ENCODE results near the gene HIPK2.

The HIPK2 gene

GRCh38 chr7:139574618-139575337 is 203.0 kb downstream of the HIPK2 start:
- no peak for DNase-seq (ENCODE audit: extremely low read depth in 1 of 2, low read depth in 1 of 2)

GRCh38 chr7:139573871-139574270 is 203.9 kb downstream of the HIPK2 start:
- DNase-seq (ENCODE audit: extremely low read depth in 1 of 2, low read depth in 1 of 2), result no peak

DNA sequence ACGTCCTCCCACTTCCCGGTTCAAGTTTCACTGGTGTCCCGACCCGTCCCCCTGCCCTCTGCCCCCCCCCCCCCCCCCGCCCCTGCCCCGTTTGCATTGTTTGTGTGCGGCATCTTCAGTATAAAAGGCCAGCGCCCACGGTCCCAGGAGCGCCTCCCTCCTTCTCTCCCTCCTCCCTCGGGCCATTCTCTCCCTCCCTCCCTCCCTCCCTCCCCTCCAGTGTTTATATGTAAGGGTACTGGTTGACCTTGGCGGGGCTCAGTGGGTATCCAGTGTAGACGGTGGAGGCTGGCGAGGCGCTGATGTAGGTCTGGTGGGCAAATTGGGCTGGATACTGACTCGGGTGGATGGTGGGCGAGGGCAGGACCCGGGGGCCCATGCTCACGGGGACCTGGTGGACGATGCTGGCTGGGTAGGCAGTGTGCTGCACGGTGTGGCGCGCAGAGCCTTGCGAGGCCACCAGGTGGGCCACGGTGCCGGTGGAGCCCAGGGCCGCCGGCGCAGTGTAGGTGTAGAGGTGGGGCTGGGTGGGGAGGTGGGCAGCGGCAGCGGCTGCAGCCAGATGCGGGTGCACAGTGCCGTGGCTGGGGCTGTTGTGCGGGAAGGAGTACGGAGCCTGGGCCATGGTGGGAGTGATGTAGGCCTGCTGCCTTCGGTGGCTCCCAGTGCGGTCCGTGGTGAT is 205.0 kb downstream of the HIPK2 start:
- no peak for DNase-seq (ENCODE audit: extremely low read depth in 1 of 2, low read depth in 1 of 2)

DNA sequence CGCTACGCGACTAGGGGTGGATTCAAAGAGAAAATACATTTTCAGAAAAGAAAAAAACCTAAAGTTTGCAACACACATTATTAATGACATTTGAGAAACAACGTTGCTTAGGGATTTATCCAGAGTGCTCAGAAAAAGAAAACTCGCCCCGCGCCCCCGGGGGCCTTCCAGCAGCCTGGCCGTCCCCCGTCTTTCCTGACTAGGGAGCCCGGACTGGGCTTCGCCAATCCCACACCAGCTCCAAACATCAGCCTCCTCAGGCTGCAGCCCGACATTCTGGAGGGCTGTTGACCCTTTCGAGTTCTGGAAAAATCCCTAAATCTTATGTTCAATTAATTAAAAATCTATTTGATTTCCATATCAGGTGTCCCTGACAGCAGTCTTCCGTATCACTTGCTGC is 205.7 kb downstream of the HIPK2 start:
- no peak for DNase-seq (ENCODE audit: extremely low read depth in 1 of 2, low read depth in 1 of 2)

- DNase-seq (ENCODE audit: extremely low read depth in 1 of 2, low read depth in 1 of 2), result no peak
Observed at GRCh38 chr7:139571651-139572050, 206.1 kb downstream of the HIPK2 start.

DNA sequence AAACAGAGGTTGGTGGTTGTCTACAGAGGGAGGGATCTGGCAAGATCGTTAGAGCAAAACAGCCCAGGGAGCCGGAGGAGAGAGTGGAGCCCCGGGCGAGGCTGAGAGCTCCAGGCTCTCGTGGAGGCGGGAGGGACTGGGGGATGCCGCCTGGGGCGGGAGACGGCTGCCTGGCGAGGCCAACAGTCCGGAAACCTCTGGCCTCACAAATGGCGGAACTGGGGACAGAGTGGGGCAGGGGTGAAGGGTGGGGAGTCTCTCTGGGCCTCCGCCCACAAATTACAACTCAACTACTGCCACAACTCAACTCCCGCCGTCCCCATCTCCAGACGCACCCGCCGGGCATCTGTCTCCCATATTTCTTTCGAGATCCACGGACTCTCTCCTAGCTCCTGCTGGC is 206.6 kb downstream of the HIPK2 start:
- no peak for DNase-seq (ENCODE audit: extremely low read depth in 1 of 2, low read depth in 1 of 2)

GRCh38 chr7:139570626-139571025 is 207.2 kb downstream of the HIPK2 start:
- DNase-seq (ENCODE audit: extremely low read depth in 1 of 2, low read depth in 1 of 2), result no peak

DNA sequence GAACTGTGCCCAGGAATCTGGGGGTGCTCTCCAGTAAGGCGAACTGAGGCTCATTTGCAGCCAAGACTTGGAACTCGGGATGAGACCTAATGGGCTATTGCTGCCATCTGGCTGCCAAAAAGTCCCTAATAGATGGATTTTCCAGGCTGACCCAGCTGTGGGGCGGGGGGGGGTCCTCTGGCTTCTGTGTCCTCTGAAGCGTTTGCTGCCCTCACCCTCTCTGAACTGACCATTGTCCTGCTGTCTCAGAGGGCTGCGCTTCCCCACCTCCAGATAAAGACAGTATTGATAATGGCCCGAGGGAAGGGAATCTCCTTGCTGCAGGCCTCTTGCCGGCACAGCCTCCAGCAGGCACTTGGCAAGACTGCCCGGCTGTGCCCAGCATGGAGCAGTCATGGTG is 207.7 kb downstream of the HIPK2 start:
- DNase-seq (ENCODE audit: extremely low read depth in 1 of 2, low read depth in 1 of 2), result no peak

- DNase-seq (ENCODE audit: extremely low read depth in 1 of 2, low read depth in 1 of 2), result no peak
Observed at GRCh38 chr7:139568813-139569490, 208.8 kb downstream of the HIPK2 start.

DNA sequence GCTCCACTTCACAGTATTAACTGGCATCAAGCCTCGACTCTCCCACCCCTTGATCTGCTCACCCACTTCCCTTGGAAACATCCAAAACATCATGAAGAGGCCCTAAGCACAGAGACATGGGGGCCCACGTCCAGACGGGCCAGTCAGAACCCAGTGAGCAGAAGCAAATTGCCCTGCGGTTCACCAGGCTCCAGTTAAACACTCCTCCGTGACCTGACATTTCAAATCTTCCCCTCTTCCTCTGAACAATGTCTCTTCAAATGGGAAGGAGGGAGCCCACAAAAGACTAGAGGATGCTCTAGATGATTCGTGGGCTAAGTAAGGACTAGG is 209.5 kb downstream of the HIPK2 start:
- DNase-seq (ENCODE audit: extremely low read depth in 1 of 2, low read depth in 1 of 2), result no peak

DNA sequence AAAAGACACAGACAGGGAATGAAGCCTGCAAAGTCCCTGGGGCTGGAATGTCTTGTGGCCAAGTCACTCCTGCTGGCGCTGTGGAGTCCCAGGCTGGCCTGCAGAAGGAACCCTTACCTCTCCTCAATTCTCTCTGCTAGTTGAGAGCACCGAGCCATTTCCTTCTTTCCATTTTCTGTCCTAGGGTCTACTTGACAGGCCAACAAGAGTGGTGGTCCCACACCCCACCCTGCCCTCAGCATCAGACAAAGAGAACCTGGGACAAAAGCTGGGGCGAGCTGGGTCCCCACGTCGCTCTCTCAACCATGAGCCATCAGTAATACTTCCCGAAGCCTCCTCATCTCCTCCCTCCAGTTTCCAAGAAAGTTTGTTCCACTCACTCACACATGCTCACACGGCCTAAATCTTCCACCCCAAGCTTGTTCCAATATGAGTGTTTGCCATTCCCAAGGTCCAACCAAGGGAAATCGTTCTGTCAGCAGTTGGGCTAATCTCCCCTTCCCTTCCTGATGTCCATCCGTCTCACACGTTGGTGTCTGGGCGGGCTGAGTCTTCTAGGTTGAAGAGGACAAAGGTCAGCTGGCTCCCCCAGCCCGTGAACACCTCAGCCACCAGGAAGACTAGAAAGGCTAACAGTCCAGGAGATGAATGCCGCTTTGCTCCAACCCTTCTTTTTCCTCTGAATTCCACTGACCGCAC is 210.0 kb downstream of the HIPK2 start:
- DNase-seq (ENCODE audit: extremely low read depth in 1 of 2, low read depth in 1 of 2), result no peak

DNA sequence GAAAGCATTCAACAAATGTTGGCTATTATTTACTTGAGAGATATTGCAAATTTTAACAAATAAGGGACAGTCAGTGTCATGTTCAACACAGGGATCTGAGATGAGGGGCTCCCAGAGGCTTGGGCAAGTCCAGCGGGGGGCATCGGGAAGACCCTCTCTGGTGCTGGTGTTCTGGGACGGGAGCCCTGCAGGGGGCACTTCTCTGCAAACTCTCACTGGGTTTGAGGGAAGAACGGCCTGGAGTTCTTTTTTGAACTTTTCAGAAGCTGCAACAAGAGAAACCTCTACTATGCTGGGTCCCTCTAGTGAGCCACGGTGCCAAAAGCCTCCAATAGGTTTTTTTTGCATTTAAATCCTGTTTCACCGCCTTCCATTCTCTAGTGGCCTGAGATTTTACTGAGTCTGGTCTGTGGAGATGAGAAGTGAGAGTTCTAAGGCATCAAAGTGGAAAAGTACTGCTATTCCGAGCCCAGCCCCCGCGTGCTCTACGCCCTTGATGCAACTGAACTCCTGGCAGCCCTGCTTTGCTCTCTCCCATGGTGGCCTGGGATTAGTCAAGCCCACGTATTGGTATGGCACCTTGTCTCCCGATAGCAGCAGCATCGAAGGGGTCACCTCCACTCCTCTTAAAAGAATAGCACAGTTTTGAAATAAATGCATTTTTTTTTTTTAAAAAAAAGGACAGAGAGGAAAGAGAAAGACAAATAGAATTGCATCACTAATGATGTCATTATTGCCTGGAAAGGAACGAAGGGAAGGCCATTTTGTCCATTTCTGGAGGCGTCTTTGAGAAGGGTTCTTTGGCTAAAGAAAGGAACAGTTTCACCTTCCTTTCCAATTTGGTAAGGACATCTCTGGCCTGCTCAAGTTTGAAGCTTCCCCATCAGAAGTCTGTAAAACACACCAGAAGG is 210.8 kb downstream of the HIPK2 start:
- no peak for DNase-seq (ENCODE audit: extremely low read depth in 1 of 2, low read depth in 1 of 2)

DNA sequence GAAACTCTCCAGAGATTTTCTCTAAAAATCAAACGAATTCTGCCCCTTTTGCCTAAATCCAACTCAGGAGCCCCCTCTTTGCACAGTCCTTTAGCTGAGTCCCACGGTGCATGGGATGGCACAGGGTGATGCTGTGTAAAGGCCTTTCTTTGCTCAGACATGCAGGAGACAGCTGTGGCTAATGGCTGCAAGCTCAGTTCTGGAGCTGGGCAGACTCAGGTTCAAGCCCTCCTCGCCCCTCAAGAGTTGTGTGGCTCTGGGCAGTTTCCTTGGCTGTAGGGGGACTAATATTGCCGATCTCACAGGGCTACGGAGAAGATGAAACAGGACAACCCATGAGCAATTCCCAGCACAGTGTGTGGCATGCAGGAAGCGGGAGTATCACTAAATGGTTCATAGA is 211.7 kb downstream of the HIPK2 start:
- no peak for DNase-seq (ENCODE audit: extremely low read depth in 1 of 2, low read depth in 1 of 2)

DNA sequence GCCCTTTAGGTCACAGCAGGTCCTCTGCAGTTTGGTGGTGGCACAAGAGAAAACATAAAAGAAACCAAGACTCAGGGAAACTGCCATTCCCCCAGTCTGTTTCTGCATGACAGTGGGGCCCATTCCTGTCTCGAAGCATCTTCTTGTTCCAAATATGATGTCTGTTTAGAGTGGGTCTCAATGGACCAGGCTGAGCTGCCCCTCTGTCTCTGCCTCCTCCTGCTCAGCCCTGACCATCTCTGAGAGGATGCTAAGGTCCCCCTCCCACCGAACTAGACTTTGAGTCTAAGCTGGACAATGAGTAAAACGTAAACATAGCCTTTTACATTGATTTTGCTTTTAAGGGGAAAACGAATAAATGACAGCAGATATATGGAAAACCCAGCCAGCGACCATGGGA is 213.9 kb downstream of the HIPK2 start:
- no peak for DNase-seq (ENCODE audit: extremely low read depth in 1 of 2, low read depth in 1 of 2)

DNA sequence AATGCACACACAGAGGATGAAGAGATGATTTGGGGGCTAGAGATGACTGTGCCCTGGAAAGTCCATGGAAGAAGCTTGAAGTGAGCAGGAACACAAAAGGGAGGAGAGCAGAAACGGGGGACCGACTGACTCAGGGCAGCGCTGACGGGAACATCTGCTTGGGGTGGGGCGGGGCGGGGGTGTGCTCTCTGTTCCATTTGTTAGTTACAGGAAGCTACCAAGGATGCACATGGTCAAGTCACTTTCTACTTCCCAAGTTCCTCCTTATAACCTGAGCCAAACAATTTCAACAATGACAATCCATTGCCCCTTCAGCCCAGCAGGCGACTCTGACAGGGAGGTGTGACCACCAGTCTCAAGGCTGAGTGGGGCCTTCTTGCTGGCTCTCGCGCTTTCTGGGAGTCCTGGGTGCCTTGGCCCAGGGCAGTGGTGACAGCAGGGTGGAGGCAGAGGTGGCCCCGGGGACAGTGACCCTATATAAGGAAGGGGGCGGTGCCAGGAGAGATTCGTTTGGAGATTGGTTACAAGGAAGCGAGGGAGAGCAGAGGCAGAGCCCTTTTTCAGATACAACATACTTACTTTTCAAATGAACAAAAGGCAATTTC is 214.7 kb downstream of the HIPK2 start:
- no peak for DNase-seq (ENCODE audit: extremely low read depth in 1 of 2, low read depth in 1 of 2)

DNA sequence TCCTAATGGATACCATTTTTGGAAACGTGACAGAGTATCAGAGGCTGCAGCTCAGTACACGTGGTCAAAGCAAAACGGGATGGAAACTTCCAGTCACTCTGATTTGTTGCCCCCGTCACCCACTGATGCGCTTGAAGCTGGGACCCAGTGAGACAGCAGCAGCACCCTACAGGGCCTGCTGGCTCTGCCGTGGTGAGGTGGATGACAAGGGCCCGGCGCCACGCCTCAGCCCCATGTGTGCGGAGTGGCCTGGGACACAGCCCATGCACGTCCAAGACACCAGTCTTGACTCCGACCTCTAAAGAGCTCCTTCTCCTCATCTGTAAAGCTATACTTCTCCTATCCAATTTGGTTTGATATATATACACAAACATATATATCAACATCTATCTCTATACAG is 215.3 kb downstream of the HIPK2 start:
- no peak for DNase-seq (ENCODE audit: extremely low read depth in 1 of 2, low read depth in 1 of 2)

GRCh38 chr7:139560678-139561077 is 217.1 kb downstream of the HIPK2 start:
- DNase-seq (ENCODE audit: extremely low read depth in 1 of 2, low read depth in 1 of 2), result no peak

DNA sequence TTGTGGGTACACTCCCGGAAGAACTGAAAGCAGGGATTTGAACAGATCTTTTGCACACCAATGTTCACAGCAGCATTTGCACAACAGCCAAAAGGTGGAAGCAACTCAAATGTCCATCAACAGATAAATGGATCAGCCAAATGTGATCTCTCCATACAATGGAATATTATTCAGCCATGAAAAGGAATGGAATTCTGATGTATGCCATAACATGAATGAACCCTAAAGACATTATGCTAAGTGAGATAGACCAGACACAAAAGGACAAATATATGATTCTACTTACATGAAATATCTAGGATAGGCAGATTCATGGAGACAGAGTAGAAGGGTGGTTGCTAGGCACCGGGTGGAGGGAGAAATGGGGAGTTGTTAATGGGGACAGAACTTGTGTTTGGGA is 217.6 kb downstream of the HIPK2 start:
- no peak for DNase-seq (ENCODE audit: extremely low read depth in 1 of 2, low read depth in 1 of 2)

- no peak for DNase-seq (ENCODE audit: extremely low read depth in 1 of 2, low read depth in 1 of 2)
Observed at GRCh38 chr7:139559364-139560105, 218.3 kb downstream of the HIPK2 start.
